H1 (cell line): ENCODE results near the gene NR2F2. TPM values are rescaled to one million over a fixed set of nuclear protein-coding genes. Genes with fewer than 3 reads are reported as not detected.

Source experiments
- CTCF ChIA-PET: fragments of 300-600 bp; sonication (Branson Sonifier 250); formaldehyde crosslinking; loops from one replicate; lab custom pipeline; 2021; ENCODE audit not compliant: partially characterized antibody; lab: Charles Lee
- POLR2A ChIA-PET: fragments of 300-600 bp; sonication (Branson Sonifier 250); formaldehyde crosslinking; loops from one replicate; lab custom pipeline; 2021; ENCODE audit warnings: inconsistent platforms; ENCODE audit not compliant: partially characterized antibody; lab: Charles Lee
- DNase-seq, 2 experiments: peaks; one replicate each; pipeline versions ENCODE4 v3.0.0 to v3.0.0-alpha.2; 2010 to 2022; ENCODE audit warnings: low spot score in 2 of 2, low read depth in 1 of 2, mixed read lengths in 1 of 2
- FAIRE-seq: peaks from 2 replicates; lab custom pipeline; 2011; peaks lifted over from hg19 to GRCh38; lab: Jason Lieb, UNC
- H2AFZ ChIP-seq: 2 replicates; pipeline ENCODE4 v1.8.1; 2012; ENCODE audit warnings: low read length, inconsistent platforms
- H2AK5ac ChIP-seq: 2 replicates; pipeline ENCODE4 v1.6.1; 2013; ENCODE audit warnings: low read depth, low read length
- H2BK120ac ChIP-seq: replicated peaks from 2 replicates; pipeline ENCODE3; 2013; ENCODE audit warnings: low read depth, low read length, inconsistent platforms
- H2BK12ac ChIP-seq: 2 replicates; pipeline ENCODE4 v1.6.1; 2013; ENCODE audit warnings: low read depth, low read length
- H2BK15ac ChIP-seq: 2 replicates; pipeline ENCODE4 v1.6.1; 2013; ENCODE audit warnings: low read length
- H2BK20ac ChIP-seq: 2 replicates; pipeline ENCODE4 v1.6.1; 2013; ENCODE audit warnings: low read length
- H2BK5ac ChIP-seq: 2 replicates; pipeline ENCODE4 v1.6.1; 2013; ENCODE audit warnings: low read depth, low read length
- H3K14ac ChIP-seq: 2 replicates; pipeline ENCODE4 v1.6.1; 2013; ENCODE audit warnings: inconsistent platforms; ENCODE audit not compliant: insufficient read length
- H3K18ac ChIP-seq: 2 replicates; pipeline ENCODE4 v1.6.1; 2013; ENCODE audit warnings: low read length; ENCODE audit errors: extremely low read depth
- H3K23ac ChIP-seq: 2 replicates; pipeline ENCODE4 v1.6.1; 2013; ENCODE audit warnings: inconsistent platforms; ENCODE audit not compliant: insufficient read length
- H3K23me2 ChIP-seq: 2 replicates; pipeline ENCODE4 v1.6.1; 2013; ENCODE audit warnings: low read depth, low read length
- H3K27ac ChIP-seq: 2 replicates; pipeline ENCODE4 v1.6.1; 2011; ENCODE audit warnings: low read depth, low read length, inconsistent platforms
- H3K27me3 ChIP-seq, 4 experiments: replicated peaks in 1 of 4; 1 replicate in 1 of 4; 2 replicates in 3 of 4; pipeline versions ENCODE4 v1.6.1 to v1.8.1; 2011 to 2013; ENCODE audit warnings: low read length in 3 of 4, mild to moderate bottlenecking in 3 of 4, inconsistent platforms in 2 of 4, mixed read lengths in 2 of 4, moderate library complexity in 1 of 4; ENCODE audit not compliant: control insufficient read depth in 3 of 4, insufficient read depth in 3 of 4; ENCODE audit errors: extremely low read depth in 1 of 4
- H3K36me3 ChIP-seq, 4 experiments: 2 replicates each; pipeline versions ENCODE4 v1.6.1 to v1.8.1; 2011 to 2013; ENCODE audit warnings: mild to moderate bottlenecking in 4 of 4, low read length in 3 of 4, moderate library complexity in 2 of 4, control low read depth in 1 of 4, inconsistent platforms in 1 of 4; ENCODE audit not compliant: insufficient read depth in 4 of 4, control insufficient read depth in 2 of 4
- H3K4ac ChIP-seq: replicated peaks from 2 replicates; pipeline ENCODE3; 2013; ENCODE audit warnings: low read length, low read depth, mixed read lengths, inconsistent platforms; ENCODE audit not compliant: insufficient read length
- H3K4me1 ChIP-seq, 4 experiments: replicated peaks in 1 of 4; 1 replicate in 1 of 4; 2 replicates in 3 of 4; pipeline versions ENCODE4 v1.6.1 to v1.8.1; 2011 to 2013; ENCODE audit warnings: low read length in 3 of 4, inconsistent platforms in 2 of 4, mixed read lengths in 1 of 4; ENCODE audit not compliant: insufficient read depth in 4 of 4, control insufficient read depth in 3 of 4
- H3K4me2 ChIP-seq, 2 experiments: 2 replicates each; pipeline versions ENCODE4 v1.6.1 to v1.8.1; 2011 to 2013; ENCODE audit warnings: low read depth in 2 of 2, low read length in 2 of 2, control low read depth in 1 of 2, inconsistent platforms in 1 of 2, mild to moderate bottlenecking in 1 of 2; ENCODE audit not compliant: insufficient read depth in 1 of 2
- H3K4me3 ChIP-seq, 4 experiments: fragments of 200-600, 300-600 bp in 1 of 4; sonication (generic), shearing (Covaris generic), sonication (Bioruptor Twin) in 1 of 4; 2 replicates each; pipeline versions ENCODE4 v1.5.1 to v1.8.1; 2011 to 2016; ENCODE audit warnings: low read length in 4 of 4, low read depth in 3 of 4, control low read depth in 2 of 4, inconsistent platforms in 2 of 4, mild to moderate bottlenecking in 2 of 4, mixed read lengths in 1 of 4, moderate library complexity in 1 of 4; ENCODE audit not compliant: insufficient read depth in 2 of 4; ENCODE audit errors: extremely low read depth in 1 of 4
- H3K56ac ChIP-seq: replicated peaks from 2 replicates; pipeline ENCODE3; 2013; ENCODE audit warnings: low read depth, mild to moderate bottlenecking, mixed read lengths, low read length, inconsistent platforms; ENCODE audit not compliant: insufficient read length
- H3K79me1 ChIP-seq: 2 replicates; pipeline ENCODE4 v1.6.1; 2013; ENCODE audit warnings: low read depth, low read length, control low read depth
- H3K79me2 ChIP-seq, 2 experiments: 2 replicates each; pipeline versions ENCODE4 v1.6.1 to v1.8.1; 2012 to 2013; ENCODE audit warnings: low read length in 2 of 2, mild to moderate bottlenecking in 2 of 2, inconsistent platforms in 1 of 2; ENCODE audit not compliant: insufficient read depth in 2 of 2, control insufficient read depth in 1 of 2
- H3K9ac ChIP-seq, 4 experiments: replicated peaks in 1 of 4; 1 replicate in 1 of 4; 2 replicates in 3 of 4; pipeline versions ENCODE4 v1.6.1 to v1.8.1; 2011 to 2013; ENCODE audit warnings: low read depth in 3 of 4, low read length in 3 of 4, control low read depth in 2 of 4, mild to moderate bottlenecking in 2 of 4, moderate library complexity in 2 of 4, inconsistent platforms in 1 of 4; ENCODE audit errors: extremely low read depth in 1 of 4
- H3K9me3 ChIP-seq, 2 experiments: 2 replicates each; pipeline versions ENCODE4 v1.6.1 to v1.8.1; 2012 to 2013; ENCODE audit warnings: mild to moderate bottlenecking in 2 of 2, moderate library complexity in 2 of 2, control low read depth in 1 of 2, inconsistent platforms in 1 of 2, low read depth in 1 of 2, low read length in 1 of 2, mixed read lengths in 1 of 2; ENCODE audit not compliant: insufficient read depth in 2 of 2
- H4K20me1 ChIP-seq, 2 experiments: replicated peaks in 1 of 2; 2 replicates each; pipeline versions ENCODE3 to v1.8.1; 2011 to 2013; ENCODE audit warnings: inconsistent platforms in 2 of 2, low read length in 2 of 2, mild to moderate bottlenecking in 1 of 2; ENCODE audit not compliant: insufficient read depth in 2 of 2, control insufficient read depth in 1 of 2
- H4K5ac ChIP-seq: 2 replicates; pipeline ENCODE4 v1.6.1; 2013; ENCODE audit warnings: low read length, low read depth, mixed read lengths, inconsistent platforms; ENCODE audit not compliant: insufficient read length
- H4K8ac ChIP-seq: 2 replicates; pipeline ENCODE4 v1.8.0; 2013; ENCODE audit warnings: mild to moderate bottlenecking, moderate library complexity, low read length, inconsistent platforms; ENCODE audit not compliant: insufficient read depth; ENCODE audit errors: extremely low read depth
- H4K91ac ChIP-seq: replicated peaks from 2 replicates; pipeline ENCODE3; 2013; ENCODE audit warnings: low read length, mixed read lengths, inconsistent platforms; ENCODE audit not compliant: insufficient read length
- ATF3 ChIP-seq: IDR thresholded peaks from 2 replicates; pipeline ENCODE4 v1.6.1; 2011; ENCODE audit warnings: low read depth, mild to moderate bottlenecking, low read length; ENCODE audit not compliant: insufficient read depth
- KDM4A ChIP-seq: IDR thresholded peaks from one replicate; pipeline ENCODE4 v1.7.1; 2012; ENCODE audit warnings: low read depth, mild to moderate bottlenecking, moderate library complexity, low read length, inconsistent platforms; ENCODE audit not compliant: severe bottlenecking
- NRF1 ChIP-seq: IDR thresholded peaks from 2 replicates; pipeline ENCODE4 v1.6.1; 2011; ENCODE audit warnings: mild to moderate bottlenecking, low read depth, low read length, improper control_type of control experiment
- RAD21 ChIP-seq, 2 experiments: IDR thresholded peaks in 1 of 2; conservative IDR thresholded peaks in 1 of 2; 2 replicates each; pipeline ENCODE4 v1.6.1; 2011; ENCODE audit warnings: low read depth in 2 of 2, low read length in 2 of 2, improper control_type of control experiment in 1 of 2, inconsistent platforms in 1 of 2, mild to moderate bottlenecking in 1 of 2, moderate library complexity in 1 of 2
- SAP30 ChIP-seq: fragments of 300-600 bp; sonication (generic); IDR thresholded peaks from 2 replicates; pipeline ENCODE4 v1.7.1; 2012; ENCODE audit warnings: low read length, moderate library complexity, mild to moderate bottlenecking, inconsistent platforms; ENCODE audit not compliant: insufficient read depth, insufficient replicate concordance
- SP4 ChIP-seq: IDR thresholded peaks from 2 replicates; pipeline ENCODE4 v1.6.1; 2012; ENCODE audit warnings: low read length, inconsistent platforms
- SRF ChIP-seq: IDR thresholded peaks from 2 replicates; pipeline ENCODE4 v1.6.1; 2011; ENCODE audit warnings: mild to moderate bottlenecking, low read depth, low read length, moderate library complexity
- TAF7 ChIP-seq: optimal IDR thresholded peaks from 2 replicates; pipeline ENCODE3; 2011; ENCODE audit warnings: low read depth, mild to moderate bottlenecking, inconsistent platforms, low read length, moderate library complexity, borderline replicate concordance
- YY1 ChIP-seq: IDR thresholded peaks from 2 replicates; pipeline ENCODE4 v1.6.1; 2011; ENCODE audit warnings: low read depth, mild to moderate bottlenecking, low read length
- WGBS, 2 experiments: shearing (Covaris generic) in 1 of 2; methylation state at CpG; one replicate each; pipeline versions ENCODE4 v1.1.6 to v1.1.7; 2013 to 2015; ENCODE audit warnings: low lambda C conversion rate in 2 of 2, mixed read lengths in 2 of 2, inconsistent platforms in 1 of 2, low coverage in 1 of 2, missing lambda C conversion rate in 1 of 2; ENCODE audit not compliant: insufficient replicate concordance in 2 of 2, insufficient coverage in 1 of 2, insufficient read length in 1 of 2; ENCODE audit errors: extremely low coverage in 1 of 2, missing lambda C conversion rate in 1 of 2; 5-methylcytosine and 5-hydroxymethylcytosine counted together
- polyA plus RNA-seq, 7 experiments: library from polyadenylated mRNA; depleted of rRNA in 3 of 7; stranded (reverse) in 5 of 7; unstranded in 2 of 7; fragments of >200 nt in 5 of 7; fragments of 200-250 nt in 2 of 7; gene quantifications; 1 replicate in 5 of 7; 2 replicates in 1 of 7; 4 replicates in 1 of 7; pipeline versions ENCODE4 v1.2.1 to v1.2.3, GENCODE V29; 2011 to 2013; ENCODE audit warnings: missing spikeins in 2 of 7, mixed read lengths in 2 of 7
- total RNA-seq: library from RNA; stranded (reverse); fragmentation: NEBNext Ultra II Directional; extraction: Animal tissue kit (Norgen Biotek cat#: 25700); gene quantifications from 2 replicates; pipeline ENCODE4 v1.2.1, GENCODE V29; 2021

NR2F2 gene
- total and polyA plus RNA-seq, 2 of the 8 experiments (the other 6 are each of a cell fraction or from before 2014, with no cell fraction given) = 0.03 TPM; not detected in 1

- Histone ChIP-seq H3K18ac (no peak overlapping the region), H3K9me3 (no peaks in the 10 kb centered on the region), H2BK120ac (no peak overlapping the region), H2BK12ac (no peak overlapping the region), H3K4me2 (peak overlapping the region; percentile 6 to 86), H2AK5ac (no peak overlapping the region), H2BK20ac (no peak overlapping the region), H3K27me3 (peaks cover 94 to 100% (median 98%) of the 10 kb centered on the region in 4 experiments), H3K4me1 (peaks cover 1 to 32% (median 19%) of the 10 kb centered on the region in 4 experiments; a peak in 6 of 7 replicates), H3K56ac (no peak overlapping the region), H3K4me3 (peak overlapping the region; percentile 16 to 59 (median 36); a peak in 5 of 8 replicates), H3K79me1 (no peaks in the 10 kb centered on the region), H3K36me3 (no peaks in the 10 kb centered on the region), H3K23me2 (peaks cover 5% of the 10 kb centered on the region; the same call in 1 of the 2 replicates), H4K20me1 (peaks cover 22 to 32% of the 10 kb centered on the region in 2 experiments), H3K27ac (no peak overlapping the region), H3K4ac (no peak overlapping the region), H2BK15ac (no peak overlapping the region), H3K23ac (no peak overlapping the region), H3K14ac (no peak overlapping the region), H3K9ac (no peak overlapping the region), H4K91ac (no peak overlapping the region), H4K8ac (no peak overlapping the region), H2BK5ac (no peak overlapping the region), H3K79me2 (no peaks in the 10 kb centered on the region), H2AFZ (no peak overlapping the region), H4K5ac (no peak overlapping the region)
- POLR2A ChIA-PET = interaction anchor here (0.7 kb wide), 1 partner anchor 64 kb away, joined by 3 read pairs; no protein-coding TSS in a partner anchor
- FAIRE-seq (peak; percentile 45), DNase-seq (peak in 1 of 2 experiments; percentile 96)
- CTCF ChIA-PET = interaction anchor here (0.5 to 4.9 kb wide), 22 partner anchors 12 to 1399 kb away, joined by 3 to 58 read pairs (median 4); no protein-coding TSS in a partner anchor
- 4% methylated on average over 54 of the region's 67 CpGs; no CpG with 5 or more reads in 1 of the 2 experiments for WGBS, 2 experiments
- TF ChIP-seq SP4 (no peak), RAD21 (IDR thresholded peaks at IDR 0.05 in 1 of 2, conservative IDR thresholded peaks at IDR 0.05 in 1 of 2; ENCODE audit: low read depth in 2 of 2, low read length in 2 of 2) (peak; percentile 70 to 84), TAF7 (no peak), SAP30 (no peak), YY1 (no peak), NRF1 (no peak), ATF3 (0 out of 2 replicates have a peak, but pooled peaks have one; percentile 18), KDM4A (no peak), SRF (no peak)
Measured at GRCh38 chr15:96356494-96357455, 26.3 kb downstream of the NR2F2 start.
